HG02970 (cell line): Measurements from ENCODE around the gene TCF23.

ENCODE experiments used
- ATAC-seq: cut with Tn5 transposase; IDR thresholded peaks from one replicate; pipeline ENCODE4 v1.9.1; 2021; ENCODE audit warnings: mild to moderate bottlenecking, moderate library complexity, moderate number of reproducible peaks; ENCODE audit not compliant: unreplicated experiment, low FRiP score

The TCF23 gene

DNA sequence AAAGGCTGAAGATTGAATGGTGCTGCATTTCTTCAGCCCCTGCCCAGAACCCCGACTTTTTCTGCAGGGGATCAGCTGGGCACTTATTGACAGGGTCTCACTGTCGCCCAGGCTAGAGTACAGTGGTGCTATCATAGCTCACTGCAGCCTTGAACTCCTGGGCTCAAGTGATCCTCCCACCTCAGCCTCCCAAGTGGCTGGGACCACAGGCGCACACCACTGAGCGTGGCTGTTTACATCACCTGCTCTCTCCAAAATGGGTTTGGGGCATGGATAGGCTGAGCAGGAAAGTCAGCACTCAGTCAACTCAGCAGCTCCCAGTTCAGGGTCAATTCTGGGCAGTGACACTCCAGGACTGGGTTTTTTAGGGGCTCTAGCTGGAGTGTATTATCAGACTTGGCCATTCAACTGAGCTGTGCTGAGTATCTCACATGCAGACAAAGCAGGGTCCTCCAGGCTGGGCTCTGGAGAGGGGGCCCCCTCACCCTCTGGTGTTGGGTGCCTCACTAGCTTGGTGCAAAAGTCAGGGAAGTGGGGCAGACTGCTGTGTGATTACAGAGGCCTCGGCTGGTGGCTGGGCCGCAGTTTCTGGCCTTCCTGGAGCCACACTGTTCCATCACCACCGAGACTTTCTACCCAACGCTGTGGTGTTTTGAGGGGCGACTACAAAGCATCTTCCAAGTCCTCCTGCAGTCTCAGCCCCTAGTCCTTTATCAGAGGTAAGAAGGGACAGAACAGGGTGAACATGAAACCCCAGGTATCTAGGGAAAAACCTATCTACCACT, 20.7 kb upstream of the TCF23 start:
- no peak for ATAC-seq

DNA sequence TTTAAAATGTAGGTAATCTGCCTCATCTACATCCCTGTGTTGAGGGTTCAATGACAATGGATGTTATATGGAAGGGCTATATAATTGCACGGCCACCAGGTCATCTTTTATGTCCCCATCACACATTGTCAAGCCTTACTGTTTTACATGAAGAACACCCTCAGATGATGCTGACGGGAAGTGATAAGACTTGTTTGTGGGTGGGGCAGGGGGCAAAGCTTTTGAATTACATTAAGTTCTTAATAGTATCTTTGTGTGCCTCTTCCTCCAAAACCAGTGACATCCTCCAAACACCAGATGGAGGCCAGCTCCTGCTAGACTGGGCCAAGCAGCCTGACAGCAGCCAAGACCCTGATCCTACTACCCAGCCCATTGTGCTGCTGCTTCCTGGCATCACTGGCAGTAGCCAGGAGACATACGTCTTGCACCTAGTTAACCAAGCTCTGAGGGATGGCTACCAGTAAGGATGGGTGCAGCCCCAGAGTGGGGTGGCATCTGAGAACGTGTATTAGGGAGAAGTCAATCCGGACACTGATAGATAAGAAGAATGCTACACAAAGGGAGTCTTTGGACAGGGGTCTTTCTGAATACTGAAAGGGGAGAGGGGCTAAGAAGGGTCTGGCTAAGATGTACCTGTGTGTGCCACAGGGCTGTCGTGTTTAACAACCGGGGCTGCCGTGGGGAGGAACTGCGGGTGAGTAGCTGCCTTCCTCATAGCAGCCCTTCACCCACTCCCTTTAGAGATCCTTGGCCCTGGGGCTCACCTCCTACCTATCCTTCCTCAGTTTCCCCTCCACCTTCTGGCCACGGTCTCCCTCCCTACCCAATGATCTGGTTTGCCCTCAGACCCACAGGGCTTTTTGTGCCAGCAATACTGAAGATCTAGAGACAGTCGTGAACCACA, 19.9 kb upstream of the TCF23 start:
- no peak for ATAC-seq

DNA sequence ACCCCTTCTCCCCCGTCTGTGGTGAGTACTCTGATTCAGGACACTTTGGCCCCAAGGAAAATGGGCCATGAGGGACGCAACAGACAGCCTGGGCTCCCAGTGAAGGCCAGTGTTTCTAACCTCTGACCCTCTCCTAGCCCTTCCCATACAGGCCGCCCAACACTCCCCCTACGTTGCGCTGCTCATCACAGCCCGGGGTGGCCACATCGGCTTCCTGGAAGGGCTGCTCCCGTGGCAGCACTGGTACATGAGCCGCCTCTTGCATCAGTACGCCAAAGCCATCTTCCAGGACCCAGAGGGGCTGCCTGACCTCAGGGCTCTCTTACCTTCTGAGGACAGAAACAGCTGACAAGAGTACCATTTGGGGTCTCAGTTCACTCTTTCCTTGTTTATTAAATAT, 18.4 kb upstream of the TCF23 start:
- no peak for ATAC-seq

DNA sequence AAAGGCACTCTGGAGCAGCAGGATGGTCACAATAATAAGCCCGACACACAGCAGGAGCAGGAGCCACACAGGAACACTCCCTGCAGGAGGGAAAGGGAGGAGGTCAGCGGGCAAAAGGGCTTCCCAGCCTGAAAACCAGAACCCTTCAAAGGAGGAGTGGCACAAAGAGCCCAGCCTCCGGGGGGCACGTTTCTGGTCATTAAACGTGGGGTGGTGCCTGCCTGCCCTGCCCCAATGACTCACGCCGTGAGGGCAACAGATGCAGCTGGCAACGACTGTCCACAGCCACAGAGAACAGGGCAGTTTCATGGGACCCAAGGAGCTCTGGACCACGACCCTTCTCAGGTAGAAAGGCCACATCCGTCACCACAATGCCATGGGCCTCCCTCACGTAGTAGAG, 17.4 kb upstream of the TCF23 start:
- no peak for ATAC-seq

DNA sequence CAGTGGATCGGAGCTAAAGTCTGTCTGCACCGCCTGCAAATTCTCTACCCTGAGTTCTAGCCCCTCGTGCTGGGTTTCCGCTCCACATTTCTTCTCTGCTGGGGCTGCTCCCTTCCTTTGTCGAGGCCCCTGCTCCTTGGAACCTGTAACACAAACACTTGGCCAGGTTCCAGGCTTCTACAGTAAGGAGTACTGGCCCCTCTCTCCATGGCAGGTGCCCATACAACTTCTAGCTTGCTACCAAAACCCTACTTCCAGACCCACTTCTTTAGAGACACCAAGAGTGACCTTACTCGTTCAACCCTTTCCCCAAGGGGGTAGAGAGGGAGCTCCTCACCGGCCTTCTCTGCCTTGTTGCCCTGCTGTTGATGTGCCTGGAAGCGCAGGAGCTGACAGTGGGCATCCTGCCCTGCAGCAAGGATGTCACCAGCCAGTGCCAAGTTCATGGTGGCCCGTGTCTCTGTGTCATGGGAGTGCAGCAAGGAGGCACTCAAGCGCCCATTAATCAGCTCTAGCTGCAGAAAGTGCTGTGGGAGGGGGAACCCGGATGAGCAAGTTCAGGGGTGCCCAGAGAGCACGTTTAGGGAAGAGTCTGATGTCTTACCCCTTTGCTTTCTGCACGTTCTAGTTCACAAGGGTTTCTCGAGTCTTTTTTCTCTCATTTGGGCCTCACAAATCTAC, 15.5 kb upstream of the TCF23 start:
- no peak for ATAC-seq

DNA sequence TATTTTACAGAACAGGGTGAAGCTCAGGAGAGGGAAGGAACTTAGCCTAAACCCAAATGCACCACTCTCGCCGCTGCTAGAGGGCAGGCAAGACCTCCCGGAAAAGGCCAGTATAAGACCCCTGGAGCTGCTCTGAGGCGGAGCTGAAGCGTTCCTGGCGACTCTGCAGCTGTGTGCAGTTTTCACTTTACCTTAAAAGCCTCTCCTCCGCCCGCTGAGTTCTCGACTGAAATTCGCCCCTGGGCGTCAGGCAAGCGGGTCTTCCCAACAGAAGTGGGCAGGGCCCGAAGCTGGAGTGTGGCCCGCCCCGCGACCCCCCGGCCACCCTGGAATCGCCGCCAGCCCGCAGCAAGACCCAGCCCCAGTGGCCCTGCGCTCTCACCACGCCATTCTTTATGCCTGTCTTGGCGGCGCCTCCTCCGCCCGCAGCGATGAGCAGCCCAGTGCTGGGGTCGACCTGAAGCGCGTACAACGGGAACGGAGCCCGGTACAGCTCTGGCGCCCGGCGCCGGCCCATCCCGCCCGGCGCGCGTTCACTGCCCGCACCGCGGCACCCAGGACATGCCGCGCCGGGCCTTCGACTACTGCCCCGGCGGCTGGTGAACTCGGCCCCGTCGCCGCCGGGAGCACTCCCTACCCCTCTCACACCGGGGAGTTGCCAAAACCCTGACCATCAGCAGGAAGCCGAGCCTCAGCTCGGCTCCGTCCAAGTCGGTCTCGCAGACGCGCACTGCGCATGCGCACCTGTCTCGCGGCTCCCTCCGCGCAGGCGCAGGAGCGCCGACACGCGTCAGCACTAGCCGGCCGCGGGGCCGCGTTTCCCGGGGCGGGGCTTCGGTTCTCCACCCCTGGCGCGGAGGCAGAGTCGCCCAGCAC, 14.7 kb upstream of the TCF23 start, which contains the start of gene PREB:
Gene PREB, minus strand, starts transcription at position 732 of the 876 bp plus-strand sequence. Its CDS starts 215 bp downstream, at position 517.
- peak; percentile 88 for ATAC-seq

DNA sequence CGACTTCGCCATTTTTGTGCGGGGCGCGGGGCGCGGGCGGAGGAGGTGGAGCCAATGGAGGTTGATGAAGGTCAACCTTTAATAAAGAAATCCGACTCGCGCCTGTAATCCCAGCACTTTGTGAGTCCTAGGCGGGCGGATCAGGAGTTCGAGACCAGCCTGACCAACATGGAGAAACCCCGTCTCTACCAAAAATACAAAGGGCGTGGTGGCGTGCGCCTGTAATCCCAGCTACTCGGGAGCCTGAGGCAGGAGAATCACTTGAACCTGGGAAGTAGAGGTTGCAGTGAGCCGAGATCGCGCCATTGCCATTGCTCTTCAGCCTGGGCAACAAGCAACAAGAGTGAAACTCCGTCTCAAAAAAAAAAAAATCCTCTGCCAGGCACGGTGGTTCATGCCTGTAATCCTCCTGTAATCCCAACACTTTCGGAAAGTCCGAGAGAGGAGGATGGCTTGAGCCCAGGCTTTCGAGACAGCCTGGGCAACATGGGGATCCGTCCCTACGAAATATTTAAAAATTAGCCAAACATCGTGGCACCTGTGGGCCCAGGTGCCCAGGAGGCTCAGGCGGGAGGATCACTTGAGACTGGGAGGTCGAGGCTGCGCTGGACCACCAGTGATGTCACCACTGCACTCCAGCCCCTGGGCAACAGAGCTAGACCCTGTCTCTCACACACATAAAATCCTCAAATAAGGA, 13.9 kb upstream of the TCF23 start:
- ATAC-seq: no peak

DNA sequence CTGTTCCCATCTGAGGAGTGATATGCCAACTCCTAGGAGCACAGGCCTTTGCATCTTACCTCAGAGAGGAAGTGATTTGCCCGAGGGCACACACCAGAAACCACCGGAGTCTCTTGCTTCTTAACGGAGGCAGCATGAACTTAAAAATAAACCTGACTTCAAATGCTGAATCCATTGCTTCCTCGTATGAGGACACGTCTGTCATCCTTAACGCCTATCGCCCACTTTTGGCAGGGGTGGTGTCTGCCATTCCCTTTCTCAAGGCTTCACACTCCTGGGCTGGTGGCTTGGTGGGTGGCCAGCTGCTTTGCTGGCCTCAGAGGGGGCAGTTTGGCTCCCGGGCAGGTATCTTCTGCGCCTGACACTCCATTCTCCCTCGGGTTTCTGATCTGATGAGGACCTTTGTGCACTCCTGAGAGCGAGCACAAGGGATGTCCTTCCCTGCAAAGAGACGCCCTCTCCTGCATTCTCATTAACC, 13.3 kb upstream of the TCF23 start:
- no peak for ATAC-seq

DNA sequence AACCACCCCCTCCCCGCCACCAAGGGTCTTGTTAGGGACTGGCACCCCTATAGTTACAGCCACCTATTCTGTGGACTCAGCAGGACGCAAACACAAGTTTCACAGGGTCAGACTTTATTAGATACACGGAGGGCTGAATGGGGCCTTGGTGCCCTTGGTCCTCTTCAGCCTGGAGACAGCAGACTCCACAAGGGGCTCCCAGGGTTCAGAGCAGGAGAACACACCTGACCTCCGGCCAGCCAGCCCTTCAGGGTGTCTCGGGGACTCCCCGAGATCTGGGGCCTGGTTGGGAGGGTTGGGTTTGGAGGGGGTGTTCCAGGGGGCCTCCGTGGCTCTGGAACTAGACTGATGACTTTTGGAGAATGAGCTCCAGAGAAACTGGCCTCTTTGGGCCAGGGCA, 12.1 kb upstream of the TCF23 start:
- ATAC-seq: no peak

DNA sequence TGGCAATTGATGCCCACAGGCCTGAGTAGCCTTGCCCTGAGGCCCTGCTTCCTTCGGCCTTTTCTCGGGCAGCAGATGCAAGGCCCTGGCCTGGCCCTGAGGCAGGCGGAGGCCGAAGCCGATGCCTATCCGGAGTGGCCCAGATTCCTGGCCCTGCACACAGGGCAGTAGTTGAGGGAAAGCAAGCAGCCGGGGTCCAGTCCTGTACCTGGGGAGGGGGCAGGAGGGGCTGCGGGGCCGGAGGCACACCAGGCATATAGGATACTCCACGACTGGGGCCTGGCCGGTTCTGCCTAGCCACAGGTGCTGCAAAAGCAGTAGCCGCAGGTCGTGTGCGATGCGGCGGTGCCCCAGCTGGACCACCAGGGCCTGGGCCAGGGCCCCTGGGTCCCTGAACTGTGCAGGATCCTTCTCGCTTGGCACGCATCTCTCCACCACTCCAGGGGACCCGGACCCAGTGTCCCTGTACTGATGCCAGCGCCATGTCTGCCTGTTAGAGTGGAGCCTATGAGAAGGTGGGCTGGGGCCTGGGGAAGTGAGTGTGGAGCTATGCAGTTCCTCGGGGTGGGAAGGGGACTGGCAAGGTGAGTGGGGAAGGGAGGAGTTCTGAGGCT, 11.4 kb upstream of the TCF23 start:
- ATAC-seq: no peak

DNA sequence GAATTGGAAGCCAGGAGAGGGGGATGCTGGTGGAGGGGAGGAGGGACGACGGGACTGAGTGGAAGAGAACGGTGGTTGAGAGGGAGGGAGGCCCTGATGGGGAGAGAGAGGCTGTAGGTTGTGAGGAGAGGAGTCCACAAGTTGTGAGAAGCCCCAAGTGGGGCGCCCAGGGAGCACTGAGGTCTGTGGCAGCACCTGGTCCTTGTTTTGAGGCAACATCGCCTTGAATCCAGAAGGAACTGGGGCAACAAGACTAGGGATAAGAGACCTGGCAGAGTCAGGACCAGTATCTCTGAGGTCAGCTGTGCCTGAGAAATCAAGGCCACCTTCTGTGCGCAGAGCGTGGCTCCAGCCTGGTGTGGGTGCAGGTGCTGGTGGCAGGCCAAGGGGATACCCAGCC, 10.7 kb upstream of the TCF23 start:
- no peak for ATAC-seq

DNA sequence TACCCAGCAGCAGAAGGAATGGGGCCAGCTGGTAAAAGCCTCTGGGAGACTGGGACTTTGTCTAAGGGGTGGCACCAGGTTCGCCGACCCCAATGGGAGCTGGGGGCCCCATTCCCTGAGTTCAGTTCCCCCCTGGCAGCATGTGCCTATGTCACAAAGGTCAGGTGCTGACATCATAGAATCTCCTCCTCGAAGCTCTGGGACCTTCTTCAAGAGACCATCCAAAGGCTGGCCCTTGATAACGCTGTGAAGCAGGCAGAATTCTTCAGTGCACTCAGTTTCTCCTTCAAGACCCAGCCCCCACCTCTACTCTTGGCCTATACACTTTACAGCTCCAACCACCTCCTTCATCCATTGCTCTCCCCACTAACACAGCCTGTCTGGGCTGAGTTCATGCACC, 9.5 kb upstream of the TCF23 start, which contains the start of gene PRR30:
Gene PRR30, minus strand, starts transcription at position 101 of the 400 bp plus-strand sequence. CDS start 1,081 bp downstream, outside the sequence.
- no peak for ATAC-seq

DNA sequence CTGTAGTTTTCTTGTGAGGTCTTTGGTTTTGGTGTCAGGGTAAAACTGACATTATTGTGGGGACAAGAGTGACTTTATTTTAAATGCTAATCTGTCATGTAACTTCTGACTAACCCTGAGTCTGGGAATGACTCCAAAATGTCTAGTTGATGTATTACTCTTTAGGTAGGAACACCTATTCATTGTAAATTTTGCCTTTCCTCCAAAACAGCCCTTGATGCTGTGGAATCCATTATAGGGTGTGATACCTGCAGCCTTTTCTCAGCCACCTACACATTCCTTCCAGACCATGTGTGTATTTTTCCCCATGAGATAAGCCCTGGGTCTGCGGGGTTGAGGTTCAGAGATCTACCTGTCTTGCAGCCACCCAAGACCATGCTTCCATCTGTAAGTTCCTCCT, 5.5 kb upstream of the TCF23 start:
- ATAC-seq: no peak

DNA sequence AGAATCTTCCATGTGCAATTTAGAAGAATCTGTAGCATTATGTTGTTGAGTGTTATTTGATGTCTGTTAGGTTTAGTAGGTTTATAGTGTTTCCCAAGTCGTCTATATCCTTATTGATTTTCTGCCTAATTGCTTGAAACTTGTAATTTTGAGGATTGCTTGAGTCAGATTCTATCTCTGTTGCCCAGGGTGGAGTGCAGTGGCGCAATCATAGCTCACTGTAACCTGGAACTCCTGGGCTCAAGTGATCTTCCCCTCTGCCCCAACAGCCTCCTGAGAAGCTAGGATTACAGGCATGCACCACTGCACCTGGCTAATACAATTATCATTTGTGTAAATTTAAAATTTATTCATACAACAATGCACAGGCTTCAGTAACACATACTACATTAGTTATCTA, 3.1 kb upstream of the TCF23 start:
- ATAC-seq: no peak

DNA sequence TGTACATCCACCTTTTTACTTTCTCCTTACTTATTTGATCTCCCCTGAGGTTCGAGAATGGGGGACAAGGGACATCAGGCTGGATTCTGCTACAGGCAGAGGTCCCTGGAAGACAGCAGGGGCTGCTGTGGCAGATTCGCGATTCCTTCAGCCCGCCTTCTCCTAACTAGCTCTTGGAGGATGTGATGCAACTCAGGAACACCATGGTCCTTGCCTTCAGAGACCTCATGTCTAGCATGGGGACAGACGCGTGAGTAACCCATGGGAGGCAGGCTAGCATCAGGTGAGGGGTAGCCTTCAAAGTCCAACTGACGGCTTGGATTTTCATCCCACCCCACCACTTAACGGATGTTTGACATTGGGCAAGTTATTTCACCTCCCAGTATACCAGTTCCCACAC, 869 bp upstream of the TCF23 start:
- ATAC-seq: no peak

DNA sequence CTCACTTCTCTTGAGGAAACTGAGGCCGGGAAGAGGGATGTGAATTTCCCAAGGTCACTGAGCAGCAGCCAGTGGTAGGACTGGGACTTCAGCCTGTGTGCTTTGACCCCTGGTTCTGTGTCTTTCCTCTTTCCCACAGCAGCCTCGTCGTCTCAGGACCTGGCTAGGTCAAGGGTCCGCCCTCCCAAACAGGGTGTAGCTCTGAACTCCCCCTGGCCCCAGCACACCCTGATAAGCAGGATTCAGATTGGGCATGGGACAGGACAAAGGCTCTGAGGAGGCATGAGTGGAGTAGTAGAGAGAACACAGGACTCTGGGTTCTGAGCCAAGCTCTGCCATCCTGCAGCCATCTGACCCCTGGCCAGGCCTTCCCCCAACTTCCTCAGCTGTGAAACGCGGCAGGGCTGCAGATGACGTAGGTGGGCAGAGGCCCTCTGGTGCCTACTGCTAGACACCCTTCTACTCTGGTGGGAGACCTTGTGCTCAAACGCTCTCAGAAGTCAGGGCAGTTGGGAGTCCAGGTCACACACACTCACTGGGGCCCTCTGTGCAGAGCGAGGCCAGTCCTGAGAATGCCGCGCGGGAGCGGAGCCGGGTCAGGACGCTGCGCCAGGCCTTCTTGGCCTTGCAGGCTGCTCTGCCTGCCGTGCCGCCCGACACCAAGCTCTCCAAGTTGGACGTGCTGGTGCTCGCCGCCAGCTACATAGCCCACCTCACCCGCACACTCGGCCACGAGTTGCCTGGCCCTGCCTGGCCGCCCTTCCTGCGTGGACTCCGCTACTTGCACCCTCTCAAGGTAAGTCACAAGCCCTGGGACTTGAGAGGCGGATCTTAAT, 984 bp downstream of the TCF23 start:
- ATAC-seq: no peak

DNA sequence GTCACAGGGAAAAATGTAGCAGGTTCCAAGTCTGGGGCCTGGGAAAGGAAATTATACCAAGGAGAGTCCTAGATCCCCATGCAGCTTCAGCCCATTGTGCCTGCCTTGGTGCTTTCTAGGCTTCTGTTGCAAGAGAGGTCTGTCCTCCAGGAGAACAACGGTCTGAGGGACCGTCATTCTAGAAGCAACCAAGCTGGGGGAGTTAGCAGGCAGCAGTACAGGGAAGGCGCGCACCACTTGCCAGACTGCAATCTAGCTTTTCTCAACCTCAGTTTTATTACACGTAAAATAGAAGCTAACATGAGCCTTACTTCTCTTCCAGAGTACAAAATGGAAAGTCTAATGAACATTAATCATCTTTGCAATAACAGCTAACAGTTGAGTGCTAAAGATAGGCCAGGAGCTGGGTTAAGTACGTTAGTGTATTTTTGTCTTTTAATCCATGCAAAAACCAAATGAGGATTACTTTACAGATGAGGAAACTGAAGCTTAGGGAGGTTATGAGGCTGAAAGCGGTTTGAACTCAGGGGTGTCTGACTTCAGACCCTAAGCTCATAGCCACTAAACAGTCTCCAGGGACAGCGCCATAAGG, 1.9 kb downstream of the TCF23 start:
- ATAC-seq: no peak
